SU-DHL-6 (cell line): ENCODE data around the gene HSD3B2.

Experiments
- H2AFZ ChIP-seq: fragments of 200-600 bp; sonication (generic); 2 replicates; pipeline ENCODE4 v1.6.1; 2014; ENCODE audit warnings: low read depth, mild to moderate bottlenecking, moderate library complexity, mixed read lengths, antibody characterized with exemption, low read length; ENCODE audit not compliant: severe bottlenecking
- H3F3A ChIP-seq: fragments of 200-600 bp; shearing (Covaris generic); 2 replicates; pipeline ENCODE4 v1.6.0; 2016; ENCODE audit warnings: antibody characterized with exemption, mild to moderate bottlenecking; ENCODE audit not compliant: insufficient read depth
- H3K27ac ChIP-seq: fragments of 200-600 bp; sonication (generic); 2 replicates; pipeline ENCODE4 v1.5.1; 2016; ENCODE audit warnings: low read depth, mild to moderate bottlenecking, low read length, moderate library complexity, mixed read lengths
- H3K27me3 ChIP-seq: fragments of 200-600 bp; sonication (generic), shearing (Covaris generic); 2 replicates; pipeline ENCODE4 v1.6.0; 2014; ENCODE audit warnings: mild to moderate bottlenecking, low read length
- H3K36me3 ChIP-seq: fragments of 200-600 bp; sonication (generic); 2 replicates; pipeline ENCODE4 v1.6.1; 2014; ENCODE audit warnings: mild to moderate bottlenecking, low read length, mixed read lengths
- H3K4me2 ChIP-seq: fragments of 300-600, 200-600 bp; shearing (Covaris generic), sonication (generic); 2 replicates; pipeline ENCODE4 v1.6.0; 2014; ENCODE audit warnings: low read length, low read depth, mild to moderate bottlenecking; ENCODE audit not compliant: poor library complexity, severe bottlenecking
- H3K4me3 ChIP-seq: fragments of 200-600 bp; sonication (generic); 2 replicates; pipeline ENCODE4 v1.5.1; 2014; ENCODE audit warnings: antibody characterized with exemption, low read length, mild to moderate bottlenecking, mixed read lengths; ENCODE audit not compliant: insufficient read depth, poor library complexity, severe bottlenecking
- H3K79me2 ChIP-seq: fragments of 200-600 bp; sonication (generic); 2 replicates; pipeline ENCODE4 v1.6.1; 2014; ENCODE audit warnings: mild to moderate bottlenecking, low read length, moderate library complexity; ENCODE audit not compliant: insufficient read depth
- H3K9ac ChIP-seq: fragments of 200-600 bp; sonication (generic); 2 replicates; pipeline ENCODE4 v1.7.0; 2014; ENCODE audit warnings: mild to moderate bottlenecking, low read length
- H3K9me2 ChIP-seq: fragments of 200-600 bp; sonication (generic); replicated peaks from 2 replicates; pipeline ENCODE4 v1.6.1; 2014; ENCODE audit warnings: low read length; ENCODE audit not compliant: insufficient read depth
- H3K9me3 ChIP-seq: fragments of 200-600 bp; sonication (generic); 2 replicates; pipeline ENCODE4 v1.6.1; 2014; ENCODE audit warnings: low read length, mixed read lengths; ENCODE audit not compliant: insufficient read depth
- H4K20me1 ChIP-seq: fragments of 200-600 bp; sonication (generic); 2 replicates; pipeline ENCODE4 v1.6.1; 2014; ENCODE audit warnings: low read depth, mild to moderate bottlenecking, antibody characterized with exemption, low read length, moderate library complexity, mixed read lengths
- CTCF ChIP-seq: fragments of 200-600 bp; sonication (generic); IDR thresholded peaks from one replicate; pipeline ENCODE4 v1.5.1; 2017; ENCODE audit warnings: antibody characterized with exemption, mild to moderate bottlenecking, low read length, moderate library complexity; ENCODE audit not compliant: insufficient read depth, poor library complexity, severe bottlenecking
- EZH2phosphoT487 ChIP-seq: fragments of 200-600 bp; sonication (generic), shearing (Covaris generic); conservative IDR thresholded peaks from 2 replicates; pipeline ENCODE4 v1.6.1; 2018; ENCODE audit warnings: mild to moderate bottlenecking, antibody characterized with exemption, low read length, moderate library complexity, mixed read lengths

The HSD3B2 gene

GRCh38 chr1:119467857-119468668 is 53.1 kb downstream of the HSD3B2 start:
- Histone ChIP-seq H3K9ac (no peak overlapping the region), H3K9me3 (no peaks in the 10 kb centered on the region), H3K79me2 (no peaks in the 10 kb centered on the region), H3K4me2 (no peak overlapping the region), H4K20me1 (no peaks in the 10 kb centered on the region), H3K27ac (no peak overlapping the region), H3K4me3 (no peak overlapping the region), H3F3A (no peaks in the 10 kb centered on the region), H2AFZ (no peak overlapping the region), H3K27me3 (no peaks in the 10 kb centered on the region), H3K9me2 (no peaks in the 10 kb centered on the region), H3K36me3 (no peaks in the 10 kb centered on the region)
- no peak for TF ChIP-seq EZH2phosphoT487
- TF ChIP-seq CTCF: no peak

- Histone ChIP-seq H3K9ac (no peak overlapping the region), H4K20me1 (no peaks in the 10 kb centered on the region), H3K27me3 (no peaks in the 10 kb centered on the region), H2AFZ (no peak overlapping the region), H3K36me3 (no peaks in the 10 kb centered on the region), H3K4me3 (no peak overlapping the region), H3K4me2 (no peak overlapping the region), H3K79me2 (no peaks in the 10 kb centered on the region), H3K27ac (no peak overlapping the region), H3K9me3 (no peaks in the 10 kb centered on the region), H3K9me2 (no peaks in the 10 kb centered on the region), H3F3A (no peaks in the 10 kb centered on the region)
- no peak for TF ChIP-seq CTCF
- no peak for TF ChIP-seq EZH2phosphoT487
Measured at GRCh38 chr1:119469741-119470140, 54.8 kb downstream of the HSD3B2 start.

GRCh38 chr1:119470377-119470776 is 55.4 kb downstream of the HSD3B2 start:
- Histone ChIP-seq H3K9me2 (no peaks in the 10 kb centered on the region), H3K4me2 (no peak overlapping the region), H3K27ac (no peak overlapping the region), H3K27me3 (no peaks in the 10 kb centered on the region), H3K9me3 (no peaks in the 10 kb centered on the region), H3K79me2 (no peaks in the 10 kb centered on the region), H3K4me3 (no peak overlapping the region), H3F3A (no peaks in the 10 kb centered on the region), H2AFZ (no peak overlapping the region), H3K9ac (no peak overlapping the region), H4K20me1 (no peaks in the 10 kb centered on the region), H3K36me3 (no peaks in the 10 kb centered on the region)
- no peak for TF ChIP-seq EZH2phosphoT487
- TF ChIP-seq CTCF: no peak
